ENCODE measurements around the gene INSM1. TPM values are rescaled to one million over a fixed set of nuclear protein-coding genes. Genes with fewer than 3 reads are reported as not detected.

The INSM1 gene
- total RNA-seq, 1 donor from 2014 or later = not detected

DNA sequence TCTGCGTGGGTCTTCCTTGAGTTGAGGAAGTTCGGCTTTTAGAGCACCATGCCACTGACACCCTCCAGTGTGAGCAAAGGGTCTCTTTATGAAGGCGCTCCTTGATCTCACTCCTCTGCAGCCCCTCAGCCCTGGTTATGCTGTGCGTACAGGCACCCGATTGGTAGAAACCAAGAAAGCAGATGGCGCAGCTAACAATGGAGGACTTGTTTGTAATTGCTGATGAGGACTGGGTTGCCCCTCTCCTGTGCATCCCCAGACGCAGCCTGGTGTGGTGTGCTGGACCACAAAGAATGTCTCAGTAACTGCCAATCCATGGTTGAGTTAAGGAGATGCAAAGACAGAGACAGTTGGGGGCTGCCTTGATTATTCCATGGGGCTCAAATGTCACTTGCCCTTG, 30.2 kb downstream of the INSM1 start:
- H3K36me3 ChIP-seq = peaks cover 47% of the 10 kb centered on the region
- no peak for TF ChIP-seq CTCF (IDR thresholded peaks at IDR 0.05)
- no peak overlapping the region for H3K27ac ChIP-seq
- intact Hi-C loops (cut with DNase I) = no loop called here
- no peaks in the 10 kb centered on the region for H3K9me3 ChIP-seq
- no peak for ATAC-seq
- H3K4me3 ChIP-seq = no peak overlapping the region
- no peak for DNase-seq
- no peaks in the 10 kb centered on the region for H3K4me1 ChIP-seq
- no peaks in the 10 kb centered on the region for H3K27me3 ChIP-seq (ENCODE audit: low read depth)

- no peak for TF ChIP-seq CTCF (IDR thresholded peaks at IDR 0.05)
These were observed 31.9 kb downstream of the INSM1 start for GRCh38 chr20:20399531-20400500.

DNA sequence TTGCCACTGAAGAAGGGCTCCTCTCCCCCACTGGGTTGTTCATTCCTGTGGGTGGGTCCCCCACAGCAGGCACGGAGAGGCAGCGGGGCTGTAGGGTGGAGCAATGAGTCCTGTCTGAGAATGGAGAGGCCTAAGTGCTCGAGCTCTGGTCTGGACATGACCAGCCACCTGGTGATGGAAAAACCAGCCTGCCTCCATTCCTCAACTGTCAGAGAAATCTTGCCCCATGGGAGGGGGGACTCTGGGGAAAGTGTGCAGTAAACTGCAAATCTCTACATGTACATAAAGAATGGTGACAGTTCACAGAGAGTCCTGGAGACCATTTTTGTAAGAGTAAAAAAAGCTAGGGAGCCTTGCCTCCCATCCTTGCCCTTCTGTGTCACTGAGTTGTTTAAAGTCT, 34.1 kb downstream of the INSM1 start:
- no peaks in the 10 kb centered on the region for H3K9me3 ChIP-seq
- H3K27ac ChIP-seq = no peak overlapping the region
- DNase-seq (no peak), ATAC-seq (no peak)
- peaks cover 38% of the 10 kb centered on the region for H3K36me3 ChIP-seq
- H3K4me3 ChIP-seq = no peak overlapping the region
- no peaks in the 10 kb centered on the region for H3K4me1 ChIP-seq
- no peaks in the 10 kb centered on the region for H3K27me3 ChIP-seq (ENCODE audit: low read depth)
- intact Hi-C loops (cut with DNase I) = no loop called here
- TF ChIP-seq CTCF (IDR thresholded peaks at IDR 0.05) = no peak

More at GRCh38 chr20:20399531-20400500, 31.9 kb downstream of the INSM1 start:
- intact Hi-C loops (cut with DNase I) = no loop called here
- Histone ChIP-seq H3K9me3 (no peaks in the 10 kb centered on the region), H3K4me1 (no peaks in the 10 kb centered on the region), H3K27ac (no peak overlapping the region), H3K4me3 (no peak overlapping the region), H3K27me3 (ENCODE audit: low read depth) (no peaks in the 10 kb centered on the region), H3K36me3 (peaks cover 51% of the 10 kb centered on the region)
- no peak for ATAC-seq
- DNase-seq = no peak

GRCh38 chr20:20404633-20405032, 36.7 kb downstream of the INSM1 start:
- ATAC-seq (no peak), DNase-seq (no peak)
- Histone ChIP-seq H3K9me3 (no peaks in the 10 kb centered on the region), H3K27me3 (ENCODE audit: low read depth) (no peaks in the 10 kb centered on the region), H3K4me1 (no peaks in the 10 kb centered on the region), H3K27ac (no peak overlapping the region), H3K4me3 (no peak overlapping the region), H3K36me3 (peaks cover 32% of the 10 kb centered on the region)
- TF ChIP-seq CTCF (IDR thresholded peaks at IDR 0.05) = no peak
- intact Hi-C loops (cut with DNase I) = no loop called here

DNA sequence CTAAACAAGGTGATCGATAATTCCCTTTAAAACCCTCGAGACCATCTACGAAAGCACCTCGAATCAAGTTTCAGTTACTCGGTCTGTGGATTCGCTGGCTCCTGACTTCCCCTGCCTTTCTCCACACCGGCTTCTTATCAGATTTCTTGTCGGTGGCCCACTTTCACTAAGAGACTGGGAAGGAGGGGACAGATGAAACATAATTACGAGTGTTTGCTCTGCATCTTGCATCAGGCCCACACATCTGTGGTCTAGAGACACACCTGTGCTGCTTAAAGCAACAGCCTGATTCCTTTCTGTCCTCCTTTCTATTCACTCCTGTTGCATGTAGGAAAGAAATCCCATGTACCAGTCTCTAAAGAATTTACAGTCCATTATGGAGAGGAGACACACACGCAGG, 37.7 kb downstream of the INSM1 start:
- ATAC-seq = no peak
- Histone ChIP-seq H3K4me3 (no peak overlapping the region), H3K27ac (no peak overlapping the region), H3K36me3 (peaks cover 27% of the 10 kb centered on the region), H3K9me3 (no peaks in the 10 kb centered on the region), H3K4me1 (no peaks in the 10 kb centered on the region), H3K27me3 (ENCODE audit: low read depth) (no peaks in the 10 kb centered on the region)
- DNase-seq = no peak
- intact Hi-C loops (cut with DNase I) = no loop called here
- no peak for TF ChIP-seq CTCF (IDR thresholded peaks at IDR 0.05)

Data from lower lobe of right lung (tissue), 2 donors.